NCI-H128 (cell line): Measurements from ENCODE around the gene SNAP29.
"Not testable (repeated sequence)": the region's sequence is repeated elsewhere in the genome, so short reads cannot be mapped to it uniquely, and the experiment has no call there.

Experiments
- DNase-seq: peaks from one replicate; lab custom pipeline; 2025; ENCODE audit not compliant: unreplicated experiment; lab: John Stamatoyannopoulos, UW

The SNAP29 gene

DNA sequence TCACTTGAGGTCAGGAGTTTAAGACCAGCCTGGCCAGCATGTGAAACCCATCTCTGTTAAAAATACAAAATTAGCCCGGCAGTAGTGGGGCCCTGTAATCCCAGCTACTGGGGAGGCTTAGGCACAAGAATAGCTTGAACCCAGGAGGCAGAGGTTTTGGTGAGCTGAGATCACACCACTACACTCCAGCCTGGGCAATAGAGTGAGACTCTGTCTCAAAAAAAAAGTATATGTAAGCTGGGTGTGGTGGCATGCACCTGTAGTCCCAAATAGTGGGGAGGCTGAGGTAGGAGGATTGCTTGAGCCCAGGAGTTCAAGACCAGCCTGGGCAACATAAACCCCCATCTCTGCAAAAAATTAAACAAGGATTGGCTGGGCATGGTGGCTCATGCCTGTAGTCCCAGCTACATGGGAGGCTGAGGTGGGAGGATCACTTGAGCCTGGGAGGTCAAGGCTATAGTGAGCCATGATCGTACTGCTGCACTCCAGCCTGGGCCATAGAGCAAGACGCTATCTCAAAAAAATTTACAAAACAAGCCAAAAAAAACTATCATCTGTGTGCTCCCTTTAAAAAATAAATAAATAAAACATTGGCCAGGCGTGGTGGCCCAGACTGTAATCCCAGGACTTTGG is 69.2 kb downstream of the SNAP29 start:
- no peak for DNase-seq

DNA sequence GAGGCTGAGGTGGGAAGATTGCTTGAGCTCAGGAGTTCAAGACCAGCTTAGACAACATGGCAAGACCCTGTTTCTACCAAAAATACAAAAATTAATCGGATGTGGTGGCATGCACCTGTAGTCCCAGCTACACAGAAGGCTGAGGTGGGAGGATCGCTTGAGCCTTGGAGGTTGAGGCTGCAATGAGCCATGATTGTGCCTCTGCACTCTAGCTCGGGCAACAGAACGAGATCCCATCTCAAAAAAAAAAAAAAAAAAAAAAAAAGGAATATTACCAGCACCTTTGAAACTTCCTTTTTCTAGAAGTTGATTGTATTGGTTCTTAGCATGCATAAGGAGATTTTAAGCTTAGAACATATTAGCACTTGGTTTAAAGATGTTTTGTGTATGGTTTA is 69.8 kb downstream of the SNAP29 start:
- no peak for DNase-seq

DNA sequence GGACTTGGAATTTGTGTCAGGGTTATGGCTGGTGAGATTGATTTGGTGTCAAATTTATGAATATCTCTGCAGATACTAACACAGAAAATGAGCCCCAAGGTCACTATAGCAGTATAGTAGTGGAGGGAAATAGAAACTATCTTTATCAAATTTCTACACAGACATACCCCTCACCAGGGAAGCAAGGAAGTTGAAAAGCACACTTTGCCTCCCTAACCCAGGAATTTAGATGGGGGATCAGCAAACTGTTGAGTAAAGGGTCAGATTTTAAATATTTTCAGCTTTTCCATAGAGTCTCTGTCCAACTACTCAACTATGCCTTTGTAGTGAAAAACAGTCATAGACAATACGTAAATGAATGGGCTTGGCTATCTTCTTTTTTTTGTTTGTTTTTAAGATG is 71.2 kb downstream of the SNAP29 start:
- DNase-seq, result no peak

DNA sequence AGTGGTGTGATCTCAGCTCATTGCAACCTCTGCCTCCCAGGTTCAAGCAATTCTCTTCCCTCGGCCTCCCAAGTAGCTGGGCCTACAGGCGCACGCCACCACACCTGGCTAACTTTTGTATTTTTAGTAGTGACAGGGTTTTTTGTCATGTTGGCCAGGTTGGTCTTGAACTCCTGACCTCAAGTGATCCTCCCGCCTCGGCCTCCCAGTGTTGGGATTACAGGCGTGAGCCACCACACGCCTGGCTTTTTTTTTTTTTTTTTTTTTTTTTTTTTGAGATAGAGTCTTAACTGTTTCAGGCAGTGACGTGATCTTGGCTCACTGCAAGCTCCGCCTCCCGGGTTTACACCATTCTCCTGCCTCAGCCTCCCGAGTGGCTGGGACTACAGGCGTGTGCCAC is 71.6 kb downstream of the SNAP29 start:
- DNase-seq, result not testable (repeated sequence)

DNA sequence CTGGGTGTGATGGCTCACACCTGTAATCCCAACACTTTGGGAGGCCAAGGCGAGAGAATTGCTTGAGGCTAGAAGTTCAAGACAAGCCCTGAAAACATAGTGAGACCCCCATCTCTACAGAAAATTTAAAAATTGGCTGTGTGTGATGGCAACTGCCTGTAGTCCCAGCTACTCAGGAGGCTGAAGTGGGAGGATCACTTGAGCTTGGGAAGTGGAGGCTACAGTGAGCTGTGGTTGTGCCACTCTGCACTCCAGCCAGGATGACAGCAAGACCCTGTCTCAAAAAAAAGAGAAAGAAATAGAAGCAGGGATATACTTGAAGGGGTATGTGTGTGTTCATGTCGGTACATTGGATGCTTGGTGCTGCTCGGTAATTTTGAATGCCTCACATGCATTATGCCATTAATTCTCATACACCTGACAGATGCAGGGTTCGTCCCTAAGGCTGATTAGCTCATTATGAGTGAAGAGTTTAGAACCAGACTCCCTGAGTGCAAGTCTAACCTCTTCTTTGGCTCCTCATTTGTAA is 72.4 kb downstream of the SNAP29 start:
- no peak for DNase-seq

DNA sequence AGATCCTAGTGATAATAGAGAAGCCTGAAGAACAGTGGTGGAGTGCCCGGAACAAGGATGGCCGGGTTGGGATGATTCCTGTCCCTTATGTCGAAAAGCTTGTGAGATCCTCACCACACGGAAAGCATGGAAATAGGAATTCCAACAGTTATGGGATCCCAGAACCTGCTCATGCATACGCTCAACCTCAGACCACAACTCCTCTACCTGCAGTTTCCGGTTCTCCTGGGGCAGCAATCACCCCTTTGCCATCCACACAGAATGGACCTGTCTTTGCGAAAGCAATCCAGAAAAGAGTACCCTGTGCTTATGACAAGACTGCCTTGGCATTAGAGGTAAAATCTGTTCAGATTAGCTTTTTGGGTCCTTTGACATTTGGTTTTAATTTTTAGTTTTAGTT is 75.1 kb downstream of the SNAP29 start:
- DNase-seq, result no peak

DNA sequence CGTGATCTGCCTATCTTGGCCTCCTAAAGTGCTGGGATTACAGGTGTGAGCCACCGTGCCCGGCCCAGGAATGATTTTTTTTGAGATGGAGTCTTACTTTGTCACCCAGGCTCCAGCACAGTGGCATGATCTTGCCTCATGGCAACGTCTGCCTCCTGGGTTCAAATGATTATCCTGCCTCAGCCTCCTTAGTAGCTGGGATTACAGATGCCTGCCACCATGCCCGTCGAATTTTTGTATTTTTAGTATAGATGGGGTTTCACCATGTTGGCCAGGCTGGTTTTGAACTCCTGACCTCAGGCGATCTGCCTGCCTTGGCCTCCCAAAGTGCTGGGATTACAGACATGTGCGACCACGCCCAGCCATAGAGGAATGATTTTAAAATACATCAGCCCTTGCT is 76.2 kb downstream of the SNAP29 start:
- not testable (repeated sequence) for DNase-seq

DNA sequence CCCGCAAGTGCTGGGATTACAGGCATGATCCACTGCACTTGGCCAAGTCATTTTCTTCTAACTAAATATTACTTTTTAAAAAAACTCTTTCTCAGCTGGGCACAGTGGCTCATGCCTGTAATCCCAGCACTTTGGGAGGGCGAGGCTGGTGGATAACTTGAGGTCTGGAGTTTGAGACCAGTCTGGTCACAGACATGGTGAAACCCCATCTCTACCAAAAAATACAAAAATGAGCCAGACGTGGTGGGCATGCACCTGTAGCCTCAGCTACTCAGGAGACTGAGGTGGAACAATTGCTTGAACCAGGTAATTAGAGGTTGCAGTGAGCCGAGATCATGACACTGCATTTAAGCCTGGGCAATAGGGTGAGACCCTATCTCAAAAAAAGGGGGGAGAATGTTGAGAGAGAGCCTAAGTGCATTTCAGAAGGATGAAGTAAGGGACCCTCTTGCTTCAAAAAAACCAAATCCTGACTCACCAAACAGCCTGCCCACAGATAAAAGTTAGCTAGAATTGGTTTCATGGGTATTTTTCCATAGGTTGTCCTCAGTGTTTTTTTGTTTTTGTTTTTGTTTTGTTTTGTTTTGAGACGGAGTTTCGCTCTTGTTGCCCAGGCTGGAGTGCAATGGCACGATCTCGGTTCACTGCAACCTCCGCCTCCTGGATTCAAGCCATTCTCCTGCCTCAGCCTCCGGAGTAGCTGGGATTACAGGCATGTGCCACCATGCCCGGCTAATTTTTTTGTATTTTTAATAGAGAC is 77.2 kb downstream of the SNAP29 start:
- not testable (repeated sequence) for DNase-seq

DNA sequence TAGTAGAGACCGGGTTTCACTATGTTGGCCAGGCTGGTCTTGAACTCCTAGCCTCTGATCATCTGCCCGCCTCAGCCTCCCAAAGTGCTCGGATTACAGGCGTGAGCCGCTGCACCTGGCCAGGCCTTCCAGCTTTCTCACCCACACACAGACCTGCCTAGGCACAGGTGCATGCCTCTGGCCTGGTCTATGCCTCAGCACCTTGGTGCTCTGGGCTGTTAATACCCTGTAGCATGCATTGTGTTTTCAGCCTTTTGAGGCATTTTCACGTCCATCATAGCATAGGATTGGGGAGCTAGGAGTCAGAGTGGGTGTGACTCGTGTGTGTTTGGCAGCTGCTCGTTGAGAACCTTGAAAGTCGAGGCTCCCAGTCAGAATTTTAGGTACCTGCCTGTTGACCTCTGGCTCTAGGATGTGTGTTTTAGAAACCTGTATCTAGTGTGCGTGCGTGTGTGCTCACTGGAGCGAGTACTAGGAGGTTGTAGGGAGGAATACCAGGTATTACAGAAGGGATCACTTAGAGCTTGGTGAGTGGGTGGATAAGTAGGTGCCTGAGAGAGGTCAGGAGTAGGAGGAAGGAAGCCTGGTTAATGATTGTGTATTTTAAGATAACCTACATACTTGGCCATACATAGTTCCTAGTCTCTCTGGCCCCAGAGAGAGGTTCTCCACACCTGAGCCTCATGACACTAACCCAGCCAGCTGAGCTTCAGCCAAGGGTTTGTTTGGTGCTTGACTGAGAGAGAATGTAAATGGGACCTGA is 78.4 kb downstream of the SNAP29 start:
- no peak for DNase-seq

DNA sequence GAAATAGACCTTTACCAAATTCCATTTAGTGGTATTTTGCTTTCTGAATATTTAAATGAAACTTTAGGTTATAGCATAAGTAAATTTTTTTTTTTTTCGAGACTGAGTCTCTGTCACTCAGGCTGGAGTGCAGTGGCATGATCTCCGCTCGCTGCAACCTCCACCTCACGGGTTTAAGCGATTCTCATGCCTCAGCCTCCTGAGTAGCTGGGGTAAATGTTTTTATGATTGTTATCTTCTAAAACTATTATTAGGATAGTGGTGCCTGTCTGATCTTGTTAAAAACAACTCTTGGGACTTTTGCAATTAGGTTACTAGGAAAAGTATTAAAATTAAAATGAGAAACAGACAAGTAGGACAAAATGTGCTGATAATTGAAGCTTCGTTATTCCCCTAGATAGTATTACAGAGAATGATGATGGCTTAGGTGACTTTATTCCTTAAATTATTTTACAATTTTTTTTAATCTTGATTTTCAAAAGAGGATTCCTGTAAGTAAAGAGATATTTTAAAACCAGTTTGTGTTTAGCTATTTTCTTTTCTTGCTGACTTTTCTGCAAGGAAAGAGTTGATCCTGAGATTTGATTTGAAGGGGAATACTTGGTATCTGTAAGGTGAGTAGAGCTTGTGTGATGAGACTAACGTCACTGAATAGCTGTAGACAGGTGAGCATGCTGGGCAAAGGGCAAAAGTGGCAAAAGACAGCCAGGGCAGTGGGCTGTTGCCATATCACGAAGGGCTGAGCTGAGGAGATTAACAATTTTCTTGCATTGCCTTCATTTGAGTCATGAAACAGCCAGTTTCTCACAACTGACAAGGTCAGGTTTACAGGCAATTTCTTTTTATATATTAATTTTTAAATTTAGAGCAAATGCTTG is 79.2 kb downstream of the SNAP29 start:
- DNase-seq, result no peak

DNA sequence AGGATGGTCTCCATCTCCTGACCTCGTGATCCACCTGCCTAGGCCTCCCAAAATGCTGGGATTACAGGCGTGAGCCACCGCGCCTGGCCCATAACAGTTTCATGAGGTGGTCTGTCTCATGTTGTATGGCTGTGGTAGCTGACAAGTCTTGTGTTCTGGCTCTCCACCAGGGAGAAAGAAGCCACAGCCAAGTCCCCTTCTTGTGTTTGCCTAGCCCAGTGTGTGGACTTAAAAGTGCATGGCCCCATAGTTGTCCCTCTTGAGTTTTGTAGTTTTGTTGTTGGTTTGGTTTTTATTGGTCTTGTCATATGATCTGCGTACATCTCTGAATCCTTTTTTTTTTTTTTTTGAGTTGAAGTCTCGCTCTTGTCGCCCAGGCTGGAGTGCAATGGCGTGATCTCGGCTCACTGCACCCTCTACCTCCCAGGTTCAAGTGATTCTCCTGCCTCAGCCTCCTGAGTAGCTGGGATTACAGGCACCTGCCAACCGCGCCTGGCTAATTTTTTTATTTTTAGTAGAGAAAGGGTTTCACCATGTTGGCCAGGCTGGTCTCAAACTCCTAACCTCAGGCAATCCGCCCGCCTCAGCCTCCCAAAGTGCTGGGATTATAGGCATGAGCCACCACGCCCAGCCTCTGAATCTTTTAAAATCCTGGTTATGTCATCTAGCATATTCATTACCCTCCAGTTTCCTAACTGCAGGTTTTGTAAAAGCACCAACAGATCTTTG is 80.8 kb downstream of the SNAP29 start:
- DNase-seq, result not testable (repeated sequence)

DNA sequence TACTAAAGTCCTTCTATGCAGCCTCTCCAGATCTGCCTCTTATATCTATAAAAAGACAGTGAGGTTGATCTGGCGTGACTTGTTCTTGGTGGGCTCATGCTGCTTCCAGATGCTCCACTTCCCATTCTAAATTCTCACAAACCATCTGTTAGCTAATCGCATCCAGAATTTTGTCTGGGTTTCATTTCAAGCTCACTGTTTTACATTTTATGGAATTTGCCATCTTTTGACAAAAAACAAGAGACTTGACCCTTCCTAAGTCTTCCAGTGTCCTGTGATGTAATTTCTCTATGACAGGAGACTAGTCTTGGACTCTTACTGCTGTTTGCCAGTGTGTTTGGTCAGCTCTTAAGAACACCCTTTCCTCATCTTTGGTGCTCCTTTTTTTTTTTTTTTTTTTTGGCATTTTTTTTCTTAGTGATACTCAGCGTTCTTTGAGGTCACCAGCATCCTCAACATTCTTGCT is 81.4 kb downstream of the SNAP29 start:
- DNase-seq, result no peak
